ENCODE measurements around the gene GBF1.
"Not testable (repeated sequence)": the region's sequence is repeated elsewhere in the genome, so short reads cannot be mapped to it uniquely, and the experiment has no call there.

Gene GBF1

DNA sequence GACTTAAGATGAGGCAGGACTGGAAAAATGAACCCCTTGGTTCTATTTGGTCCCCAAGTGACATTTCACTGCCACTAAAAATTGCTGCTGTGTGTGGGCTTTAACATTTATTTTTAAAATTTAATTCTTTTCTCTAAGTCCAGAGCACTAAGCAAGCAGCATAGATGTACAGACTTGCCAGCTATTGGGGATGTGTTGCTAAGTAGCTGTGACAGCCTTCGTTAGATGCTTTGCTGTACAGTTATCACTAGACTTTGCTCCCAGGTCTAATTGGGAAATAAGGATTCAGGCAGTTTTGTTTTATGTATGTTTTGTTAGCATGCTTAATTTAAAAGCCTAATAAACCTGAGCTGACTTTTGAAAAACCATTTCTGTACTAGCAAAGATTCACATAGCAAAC lies 51.8 kb downstream of the GBF1 start:
- intact Hi-C loops (cut with DNase I) = no loop called here
- no peak for DNase-seq

DNA sequence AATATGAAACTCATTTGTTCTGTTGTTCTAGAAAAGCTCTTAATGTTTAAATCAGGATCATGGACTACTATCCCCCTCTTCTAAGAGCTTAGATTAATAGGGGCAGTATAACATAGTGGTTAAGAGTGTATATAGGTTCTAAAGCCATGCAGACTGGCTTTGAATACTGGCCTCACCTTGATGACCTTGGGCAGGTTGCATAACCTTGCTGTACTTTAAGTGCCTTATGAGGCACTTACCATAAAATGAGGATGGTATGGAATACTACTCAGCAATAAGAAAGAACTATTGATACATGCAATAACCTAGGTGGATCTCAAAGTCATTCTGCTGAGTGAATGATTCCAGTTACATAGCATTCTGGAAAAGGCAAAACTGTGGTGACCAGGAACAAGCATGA lies 53.6 kb downstream of the GBF1 start:
- intact Hi-C loops (cut with DNase I) = no loop called here
- no peak for DNase-seq

DNA sequence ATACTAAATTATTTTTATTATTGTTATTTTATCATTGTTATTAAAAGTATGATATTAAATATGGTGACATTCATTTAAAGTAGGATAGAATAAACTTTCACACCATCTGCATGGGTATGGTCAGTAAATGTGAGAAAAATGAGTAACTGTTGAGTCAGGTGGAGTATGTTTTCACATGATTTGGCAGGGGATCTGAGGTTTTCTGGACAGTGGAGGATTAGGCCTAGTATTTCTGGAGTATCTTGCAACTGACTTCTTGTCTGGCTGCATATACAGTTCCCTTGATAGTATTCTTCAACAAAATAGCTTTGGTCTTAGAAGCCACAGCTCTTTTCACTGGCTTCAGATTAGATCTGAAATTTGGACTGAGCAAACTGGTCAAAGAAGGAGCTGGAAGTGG lies 54.5 kb downstream of the GBF1 start:
- intact Hi-C loops (cut with DNase I) = no loop called here
- no peak for DNase-seq

- intact Hi-C loops (cut with DNase I) = no loop called here
- no peak for DNase-seq
Observed at GRCh38 chr10:102300278-102300843, 55.0 kb downstream of the GBF1 start.

DNA sequence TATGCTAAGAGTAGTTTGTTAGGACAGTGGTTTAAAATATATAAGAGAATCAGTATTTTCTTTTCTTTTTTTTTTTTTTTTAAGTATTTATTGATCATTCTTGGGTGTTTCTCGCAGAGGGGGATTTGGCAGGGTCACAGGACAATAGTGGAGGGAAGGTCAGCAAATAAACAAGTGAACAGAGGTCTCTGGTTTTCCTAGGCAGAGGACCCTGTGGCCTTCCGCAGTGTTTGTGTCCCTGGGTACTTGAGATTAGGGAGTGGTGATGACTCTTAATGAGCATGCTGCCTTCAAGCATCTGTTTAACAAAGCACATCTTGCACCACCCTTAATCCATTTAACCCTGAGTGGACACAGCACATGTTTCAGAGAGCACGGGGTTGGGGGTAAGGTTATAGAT lies 55.6 kb downstream of the GBF1 start:
- DNase-seq; intact Hi-C loops (cut with DNase I): not testable (repeated sequence)

- intact Hi-C loops (cut with DNase I) = not testable (repeated sequence)
- peak in 1 of 10 donors; percentile 73 for DNase-seq
Observed at GRCh38 chr10:102301332-102301731, 56.0 kb downstream of the GBF1 start.

DNA sequence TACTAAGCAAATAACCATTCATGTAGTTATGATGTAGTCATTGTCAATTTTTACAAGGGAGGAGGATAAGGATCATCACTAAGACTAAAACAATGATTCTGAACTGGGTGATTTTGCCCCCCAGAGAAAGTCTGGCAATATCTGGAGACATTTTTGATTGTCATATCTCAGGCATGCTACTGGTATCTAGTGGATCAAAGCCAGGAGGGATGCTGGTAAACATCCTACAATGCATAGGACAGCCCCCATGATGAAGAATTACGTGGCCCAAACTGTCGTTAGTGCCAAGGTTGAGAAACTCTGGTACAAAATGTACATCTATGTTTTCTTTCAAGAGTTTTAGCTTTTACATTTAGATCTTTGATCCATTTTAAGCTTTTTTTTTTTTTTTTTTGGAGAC lies 57.3 kb downstream of the GBF1 start:
- intact Hi-C loops (cut with DNase I) = no loop called here
- no peak for DNase-seq

- intact Hi-C loops (cut with DNase I) = no loop called here
- DNase-seq = no peak
Observed at GRCh38 chr10:102306006-102306405, 60.7 kb downstream of the GBF1 start.

DNA sequence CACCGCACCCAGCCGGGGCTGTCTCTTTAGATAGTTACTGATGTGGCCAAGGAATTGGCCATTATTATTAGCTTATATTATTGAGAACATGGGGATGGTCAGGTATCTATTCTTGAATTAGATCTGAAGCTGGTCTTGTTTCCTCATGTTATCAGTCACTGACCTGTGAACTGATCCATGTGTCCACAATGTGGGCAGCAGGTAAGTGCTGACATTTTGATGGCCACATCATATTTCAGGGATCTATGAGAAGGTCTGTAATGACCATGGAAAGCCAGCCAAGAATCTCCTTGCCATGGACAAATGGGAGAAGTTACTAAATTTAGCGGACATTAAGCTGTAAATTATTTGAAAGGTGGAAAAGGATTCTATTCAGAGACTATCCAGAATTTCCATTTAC lies 61.4 kb downstream of the GBF1 start:
- intact Hi-C loops (cut with DNase I) = no loop called here
- DNase-seq = no peak

GRCh38 chr10:102308318-102308717 lies 63.0 kb downstream of the GBF1 start:
- intact Hi-C loops (cut with DNase I); DNase-seq: not testable (repeated sequence)

- intact Hi-C loops (cut with DNase I) = no loop called here
- DNase-seq = no peak
Observed at GRCh38 chr10:102309236-102309635, 63.9 kb downstream of the GBF1 start.

DNA sequence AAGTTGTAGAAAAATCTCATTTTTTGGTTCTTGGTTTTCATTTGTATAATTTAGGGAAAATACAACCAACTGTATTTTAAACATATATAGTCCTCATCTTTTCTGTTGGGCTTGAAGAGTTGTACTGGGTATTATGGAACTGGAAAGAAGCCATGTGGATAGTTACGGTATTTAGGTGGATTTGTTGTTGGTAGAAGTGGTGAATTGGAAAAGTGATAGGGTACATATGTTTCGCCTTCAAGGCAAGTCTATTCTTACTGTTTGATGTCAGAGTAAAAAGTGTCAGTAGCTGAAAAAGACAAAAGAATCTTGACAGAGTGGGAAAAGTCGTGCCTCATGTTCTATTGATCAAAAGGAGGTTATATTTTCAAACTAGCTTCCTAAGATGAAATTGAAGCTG lies 64.6 kb downstream of the GBF1 start:
- DNase-seq = no peak
- intact Hi-C loops (cut with DNase I) = no loop called here

- intact Hi-C loops (cut with DNase I) = no loop called here
- DNase-seq = no peak
Observed at GRCh38 chr10:102310361-102311024, 65.2 kb downstream of the GBF1 start.

DNA sequence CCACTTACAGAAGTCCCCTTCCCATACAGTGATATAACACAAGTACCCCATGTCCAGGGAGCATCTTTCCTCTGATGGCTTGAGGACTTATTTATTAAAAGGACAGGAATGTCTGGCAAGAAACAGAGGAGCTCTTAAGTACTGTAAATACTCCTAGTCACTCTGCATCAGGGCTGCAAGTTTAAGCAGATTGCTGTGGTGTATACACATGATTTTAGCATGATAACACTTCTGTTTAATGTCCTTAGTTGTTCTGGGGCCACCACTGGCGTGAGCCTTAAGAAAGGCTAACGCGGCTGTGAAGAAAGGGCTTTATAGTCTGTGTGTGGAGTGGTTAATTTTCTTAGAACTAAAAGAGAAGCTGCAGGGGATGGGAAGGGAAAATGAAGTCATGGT lies 65.7 kb downstream of the GBF1 start:
- DNase-seq = no peak
- intact Hi-C loops (cut with DNase I) = no loop called here

DNA sequence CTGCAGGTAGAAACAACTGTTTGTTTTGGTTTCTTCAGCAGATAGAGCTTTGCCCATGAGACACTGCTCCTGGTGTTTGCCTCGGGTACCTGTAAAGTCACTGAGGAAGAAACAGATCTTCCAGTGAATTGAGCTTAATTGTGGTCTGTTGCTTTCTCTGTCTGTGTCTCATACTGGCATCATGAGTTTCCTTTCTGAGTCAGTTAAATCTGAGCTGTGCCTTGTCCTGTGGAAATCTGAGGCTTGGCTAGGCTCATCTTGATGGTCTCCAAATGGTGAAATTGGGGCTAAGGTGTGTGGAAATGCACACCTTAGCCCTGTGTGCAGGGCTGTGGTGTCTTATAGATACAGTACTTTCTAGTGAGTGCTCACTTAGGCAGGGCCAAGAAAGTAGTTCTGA lies 67.4 kb downstream of the GBF1 start:
- intact Hi-C loops (cut with DNase I) = no loop called here
- no peak for DNase-seq

DNA sequence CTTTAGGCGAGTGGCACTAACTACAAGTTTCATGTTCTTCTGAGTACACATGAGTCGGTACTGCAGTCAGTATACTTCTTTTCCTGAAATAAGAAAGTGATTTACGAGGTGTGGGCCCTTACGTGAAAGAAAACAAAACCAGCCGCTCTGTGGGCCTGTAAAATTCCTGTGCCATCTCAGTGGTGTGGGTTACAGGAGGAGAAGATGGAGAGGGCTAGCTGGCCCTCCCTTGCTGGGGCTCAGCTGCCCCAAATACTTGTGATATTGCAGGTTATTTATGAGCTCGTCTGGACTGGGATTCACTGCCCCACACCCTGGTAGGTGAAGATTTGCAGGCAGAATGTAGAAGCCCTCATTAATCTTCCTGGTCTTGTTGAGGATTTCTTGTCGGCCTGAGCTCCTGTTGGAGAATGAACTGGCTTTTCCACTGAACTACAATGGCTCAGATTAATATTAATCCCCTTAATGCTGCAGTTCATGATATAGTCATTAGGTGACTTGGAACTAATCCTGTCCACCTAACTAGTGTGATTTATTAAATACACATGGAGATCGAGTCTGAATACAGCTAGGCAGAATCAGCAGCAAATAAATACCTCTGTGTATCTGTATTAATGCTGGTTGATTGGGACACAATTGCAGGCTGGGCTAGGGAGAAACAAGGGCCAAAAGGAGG lies 68.0 kb downstream of the GBF1 start:
- no peak for DNase-seq
- intact Hi-C loops (cut with DNase I) = no loop called here

- no peak for DNase-seq
- intact Hi-C loops (cut with DNase I) = no loop called here
Observed at GRCh38 chr10:102314801-102315200, 69.5 kb downstream of the GBF1 start.

- DNase-seq = no peak
- intact Hi-C loops (cut with DNase I) = no loop called here
Observed at GRCh38 chr10:102316421-102316820, 71.1 kb downstream of the GBF1 start.

DNA sequence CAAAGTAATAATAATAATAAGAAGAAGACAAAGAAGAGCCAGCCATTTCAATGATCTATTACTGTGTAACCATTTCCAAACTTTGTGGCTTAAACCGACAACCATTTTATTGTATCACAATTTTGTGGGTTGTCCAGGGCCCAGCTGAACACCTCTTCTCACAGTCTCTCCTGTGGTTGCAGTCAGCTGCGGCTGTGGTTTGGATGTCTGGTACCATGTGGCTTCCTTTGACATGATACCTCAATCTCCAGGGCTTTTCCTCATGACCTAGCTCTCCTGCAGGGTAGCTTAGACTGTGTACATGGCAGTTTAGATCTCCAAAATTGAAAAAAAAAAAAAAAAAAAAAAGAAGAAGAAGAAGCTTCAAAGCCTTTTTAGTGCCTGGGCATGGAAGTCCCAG lies 77.6 kb downstream of the GBF1 start:
- intact Hi-C loops (cut with DNase I) = loop anchor here (10.0 kb wide), 1 partner anchor 58 kb away; no protein-coding TSS in a partner anchor
- no peak for DNase-seq

DNA sequence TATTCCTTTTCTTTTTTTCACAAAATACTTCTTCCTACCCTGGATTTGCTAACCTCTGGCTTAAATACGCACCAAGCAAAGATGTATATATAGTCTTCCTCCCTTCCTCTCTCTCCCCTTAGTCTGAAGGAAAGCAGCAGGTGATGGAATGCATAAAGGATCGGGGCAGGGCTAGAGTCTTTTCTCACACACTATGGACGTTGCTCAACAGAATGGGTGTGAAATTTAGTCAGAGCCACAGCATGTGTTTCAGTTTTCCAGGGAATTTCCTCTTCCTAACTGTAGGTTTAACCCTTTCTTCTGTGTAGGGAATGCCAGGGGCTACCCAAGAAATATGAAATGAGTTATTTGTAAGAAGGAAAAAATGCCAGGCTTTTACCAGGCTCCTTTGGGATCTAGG lies 78.7 kb downstream of the GBF1 start:
- intact Hi-C loops (cut with DNase I) = loop anchor here (10.0 kb wide), 1 partner anchor 59 kb away; no protein-coding TSS in a partner anchor
- DNase-seq = no peak

DNA sequence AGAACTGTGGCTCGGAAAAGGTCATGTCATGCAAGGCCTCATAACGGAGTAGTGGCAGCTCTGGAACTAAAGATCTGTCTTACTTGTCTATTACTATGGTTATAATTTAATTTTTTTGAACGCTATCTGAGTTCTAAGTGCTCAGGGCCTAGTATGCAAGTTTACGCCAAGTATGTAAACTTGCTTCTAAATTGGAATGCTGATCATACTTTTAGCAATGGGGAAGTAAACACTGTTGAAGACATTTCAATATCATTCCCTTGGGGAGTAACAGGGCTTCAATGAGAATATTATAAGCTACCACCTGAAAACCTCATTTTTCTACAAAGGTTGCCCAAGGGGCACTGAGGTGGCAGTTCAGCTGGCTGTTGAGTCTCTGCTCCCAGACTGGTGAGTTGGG lies 80.7 kb downstream of the GBF1 start:
- DNase-seq = no peak
- intact Hi-C loops (cut with DNase I) = loop anchor here (10.0 kb wide), 1 partner anchor 61 kb away; no protein-coding TSS in a partner anchor

- intact Hi-C loops (cut with DNase I) = loop anchor here (10.0 kb wide), 1 partner anchor 62 kb away; no protein-coding TSS in a partner anchor
- DNase-seq = no peak
Observed at GRCh38 chr10:102327002-102327401, 81.7 kb downstream of the GBF1 start.

Measured in posterior cingulate gyrus (tissue), 11 donors.